Measurements from ENCODE around the gene TUBGCP2. TPM values are rescaled to one million over a fixed set of nuclear protein-coding genes. Genes with fewer than 3 reads are reported as not detected.

Gene TUBGCP2
- total RNA-seq, 1 donor from 2014 or later = 53.2 TPM

DNA sequence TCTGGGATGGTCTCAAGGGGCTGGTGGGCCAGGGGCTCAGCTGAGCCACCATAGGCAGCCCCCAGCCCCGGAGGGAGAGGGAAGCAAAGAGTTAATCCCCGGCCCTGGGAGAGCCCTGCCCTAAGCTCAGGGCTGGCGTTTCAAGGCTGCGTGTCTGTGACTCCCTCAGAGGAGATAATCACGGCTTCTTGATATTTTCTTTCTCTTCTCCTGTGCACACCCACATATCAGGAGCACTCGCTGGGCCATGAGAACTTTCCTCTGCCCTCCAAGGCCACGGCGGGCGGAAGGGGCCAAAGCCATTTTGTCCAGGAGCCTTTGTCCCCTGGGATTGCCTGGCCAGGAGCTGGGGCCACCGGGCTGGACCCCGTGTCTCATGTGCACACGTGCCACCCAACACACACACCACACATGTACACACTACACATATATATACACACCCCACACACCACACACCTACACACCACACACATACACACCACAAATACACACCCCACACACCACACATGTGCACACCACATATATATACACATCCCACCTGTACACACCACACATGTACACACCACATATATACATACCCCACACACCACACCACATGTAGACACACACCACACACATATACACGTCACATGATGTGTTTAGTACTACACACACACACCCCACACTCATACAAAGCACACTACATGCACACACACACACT is 54.1 kb downstream of the TUBGCP2 start:
- Mint-ChIP-seq H3K9me3 (ENCODE audit: low read depth) (no peaks in the 10 kb centered on the region), H3K27ac (ENCODE audit: unreplicated experiment) (no peak overlapping the region), H3K36me3 (ENCODE audit: low read depth) (no peaks in the 10 kb centered on the region), H3K4me1 (ENCODE audit: low read depth) (peaks cover 7% of the 10 kb centered on the region), H3K27me3 (ENCODE audit: low read depth) (peaks cover 15% of the 10 kb centered on the region), H3K4me3 (ENCODE audit: unreplicated experiment) (no peak overlapping the region)
- DNase-seq (ENCODE audit: low spot score) = no peak
- TF ChIP-seq, protein P1, sequence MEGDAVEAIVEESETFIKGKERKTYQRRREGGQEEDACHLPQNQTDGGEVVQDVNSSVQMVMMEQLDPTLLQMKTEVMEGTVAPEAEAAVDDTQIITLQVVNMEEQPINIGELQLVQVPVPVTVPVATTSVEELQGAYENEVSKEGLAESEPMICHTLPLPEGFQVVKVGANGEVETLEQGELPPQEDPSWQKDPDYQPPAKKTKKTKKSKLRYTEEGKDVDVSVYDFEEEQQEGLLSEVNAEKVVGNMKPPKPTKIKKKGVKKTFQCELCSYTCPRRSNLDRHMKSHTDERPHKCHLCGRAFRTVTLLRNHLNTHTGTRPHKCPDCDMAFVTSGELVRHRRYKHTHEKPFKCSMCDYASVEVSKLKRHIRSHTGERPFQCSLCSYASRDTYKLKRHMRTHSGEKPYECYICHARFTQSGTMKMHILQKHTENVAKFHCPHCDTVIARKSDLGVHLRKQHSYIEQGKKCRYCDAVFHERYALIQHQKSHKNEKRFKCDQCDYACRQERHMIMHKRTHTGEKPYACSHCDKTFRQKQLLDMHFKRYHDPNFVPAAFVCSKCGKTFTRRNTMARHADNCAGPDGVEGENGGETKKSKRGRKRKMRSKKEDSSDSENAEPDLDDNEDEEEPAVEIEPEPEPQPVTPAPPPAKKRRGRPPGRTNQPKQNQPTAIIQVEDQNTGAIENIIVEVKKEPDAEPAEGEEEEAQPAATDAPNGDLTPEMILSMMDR (IDR thresholded peaks at IDR 0.05) = no peak

DNA sequence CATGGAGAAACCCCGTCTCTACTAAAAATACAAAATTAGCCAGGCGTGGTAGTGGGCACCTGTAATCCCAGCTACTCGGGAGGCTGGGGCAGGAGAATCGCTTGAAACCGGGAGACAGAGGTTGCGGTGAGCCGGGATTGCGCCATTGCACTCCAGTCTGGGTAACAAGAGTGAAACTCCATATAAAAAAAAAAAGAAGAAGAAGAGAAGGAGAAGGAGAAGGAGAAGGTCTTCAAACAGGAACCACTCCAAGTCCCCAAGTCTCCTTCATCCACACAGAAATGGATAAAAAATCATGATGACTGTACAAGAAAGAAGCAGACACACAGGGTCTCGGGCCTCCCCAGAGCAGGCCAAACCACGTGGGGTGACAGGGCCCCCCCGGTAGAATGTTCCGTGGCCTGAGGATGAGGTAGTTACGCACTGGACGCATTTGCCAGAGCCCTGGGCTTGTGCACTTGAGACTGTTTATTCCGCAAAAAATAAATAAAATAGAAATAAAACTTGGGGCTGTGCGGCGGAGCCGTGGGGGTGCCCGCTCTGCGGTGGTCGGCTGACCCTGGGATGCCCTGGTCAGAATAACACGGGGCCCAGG is 55.2 kb downstream of the TUBGCP2 start:
- H3K27me3 Mint-ChIP-seq (ENCODE audit: low read depth) = peaks cover 18% of the 10 kb centered on the region
- TF ChIP-seq, protein P1 (IDR thresholded peaks at IDR 0.05) = no peak
- no peaks in the 10 kb centered on the region for H3K36me3 Mint-ChIP-seq (ENCODE audit: low read depth)
- DNase-seq (ENCODE audit: low spot score) = no peak
- H3K4me1 Mint-ChIP-seq (ENCODE audit: low read depth) = no peaks in the 10 kb centered on the region
- no peak overlapping the region for H3K4me3 Mint-ChIP-seq (ENCODE audit: unreplicated experiment)
- no peak overlapping the region for H3K27ac Mint-ChIP-seq (ENCODE audit: unreplicated experiment)
- no peaks in the 10 kb centered on the region for H3K9me3 Mint-ChIP-seq (ENCODE audit: low read depth)

DNA sequence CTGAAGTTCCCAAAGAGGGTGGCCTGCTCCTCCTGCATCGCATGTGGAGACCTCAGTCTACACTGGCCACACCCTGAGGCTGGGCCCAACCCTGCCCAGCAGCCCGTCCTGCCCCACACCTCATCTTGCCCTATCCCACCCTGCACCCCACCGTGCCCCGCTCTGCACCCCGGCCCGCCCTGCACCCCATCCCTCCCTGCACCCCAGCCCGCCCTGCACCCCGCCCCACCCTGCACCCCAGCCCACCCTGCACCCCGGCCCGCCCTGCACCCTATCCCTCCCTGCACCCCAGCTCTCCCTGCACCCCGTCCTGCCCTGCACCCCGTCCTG is 56.5 kb downstream of the TUBGCP2 start:
- Mint-ChIP-seq H3K4me3 (ENCODE audit: unreplicated experiment) (no peak overlapping the region), H3K9me3 (ENCODE audit: low read depth) (no peaks in the 10 kb centered on the region), H3K36me3 (ENCODE audit: low read depth) (no peaks in the 10 kb centered on the region), H3K27me3 (ENCODE audit: low read depth) (peaks cover 19% of the 10 kb centered on the region), H3K4me1 (ENCODE audit: low read depth) (no peaks in the 10 kb centered on the region), H3K27ac (ENCODE audit: unreplicated experiment) (no peak overlapping the region)
- TF ChIP-seq, protein P1 (IDR thresholded peaks at IDR 0.05) = no peak
- DNase-seq (ENCODE audit: low spot score) = no peak

DNA sequence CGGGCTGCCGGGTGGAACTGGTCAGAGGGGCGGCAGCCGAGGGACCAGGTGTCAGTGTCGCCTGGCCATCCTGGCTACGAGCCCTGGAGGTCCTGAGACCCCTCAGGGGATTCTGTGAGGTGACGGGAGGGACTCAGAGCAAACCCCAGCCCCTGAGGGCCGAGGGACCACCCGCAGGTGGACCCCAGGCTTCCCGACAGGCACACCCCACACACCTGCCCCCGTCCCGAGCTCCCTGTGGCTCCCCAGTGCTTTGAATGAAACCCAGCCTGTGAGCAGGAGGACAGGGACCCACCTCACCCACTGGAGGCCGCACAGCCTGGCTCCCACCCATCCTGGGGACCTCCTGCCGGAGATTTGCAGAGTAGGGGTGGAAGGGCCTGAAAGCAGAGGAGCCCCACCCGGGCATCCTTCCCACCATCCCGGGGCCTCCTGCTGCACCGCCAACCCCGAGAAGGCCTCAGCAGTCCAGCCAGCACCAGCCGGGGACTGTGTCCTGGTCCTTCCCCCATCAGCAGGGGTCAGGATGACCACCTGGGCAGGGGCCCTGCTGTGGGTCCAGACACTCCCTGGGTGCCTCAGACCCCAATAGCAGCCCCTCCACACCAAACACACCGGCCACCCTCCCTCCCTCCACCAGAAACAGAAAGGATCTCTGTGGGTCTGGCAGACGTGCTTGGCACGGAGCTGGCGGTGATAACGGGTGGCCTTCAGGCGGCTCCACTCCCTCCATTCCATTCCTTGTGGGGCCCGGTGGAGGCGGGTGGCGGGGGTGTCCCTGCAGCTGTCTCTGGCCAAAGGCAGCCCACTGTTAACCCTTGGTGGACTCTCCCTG is 57.1 kb downstream of the TUBGCP2 start:
- no peak overlapping the region for H3K27ac Mint-ChIP-seq (ENCODE audit: unreplicated experiment)
- H3K4me3 Mint-ChIP-seq (ENCODE audit: unreplicated experiment) = no peak overlapping the region
- peaks cover 21% of the 10 kb centered on the region for H3K27me3 Mint-ChIP-seq (ENCODE audit: low read depth)
- DNase-seq (ENCODE audit: low spot score) = no peak
- TF ChIP-seq, protein P1 (IDR thresholded peaks at IDR 0.05) = no peak
- H3K36me3 Mint-ChIP-seq (ENCODE audit: low read depth) = no peaks in the 10 kb centered on the region
- no peaks in the 10 kb centered on the region for H3K4me1 Mint-ChIP-seq (ENCODE audit: low read depth)
- H3K9me3 Mint-ChIP-seq (ENCODE audit: low read depth) = no peaks in the 10 kb centered on the region

DNA sequence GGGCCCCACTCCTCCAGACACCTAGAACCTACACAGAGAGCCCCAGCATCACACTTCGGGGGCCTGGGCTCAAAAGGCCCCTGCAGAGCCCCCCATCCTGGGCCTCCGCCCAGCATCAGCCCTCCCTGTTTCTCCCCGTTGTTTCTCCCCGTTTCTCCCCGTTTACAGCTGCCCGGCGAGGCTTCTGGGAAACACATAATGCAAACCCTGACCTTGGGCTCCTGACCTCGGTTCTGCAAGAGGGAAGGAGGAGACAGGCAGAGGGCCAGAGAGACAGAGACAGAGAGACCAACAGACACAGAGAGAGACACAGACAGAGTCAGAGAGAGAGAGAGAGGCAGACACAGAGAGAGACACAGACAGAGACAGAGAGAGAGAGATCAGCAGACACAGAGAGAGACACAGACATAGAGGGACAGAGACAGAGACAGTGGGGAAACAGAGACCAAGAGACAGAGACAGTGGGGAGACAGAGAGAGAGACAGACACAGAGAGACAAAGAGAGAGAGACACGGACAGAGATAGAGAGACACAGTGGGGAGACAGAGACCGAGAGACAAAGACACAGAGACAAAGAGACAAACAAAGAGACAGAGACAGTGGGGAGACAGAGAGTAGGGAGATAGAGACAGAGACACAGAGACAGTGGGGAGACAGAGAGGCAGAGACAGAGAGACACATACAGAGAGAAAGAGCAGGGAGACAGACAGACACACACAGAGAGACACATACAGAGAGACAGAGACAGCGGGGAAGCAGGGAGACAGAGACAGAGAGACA is 58.5 kb downstream of the TUBGCP2 start:
- no peaks in the 10 kb centered on the region for H3K9me3 Mint-ChIP-seq (ENCODE audit: low read depth)
- no peak overlapping the region for H3K27ac Mint-ChIP-seq (ENCODE audit: unreplicated experiment)
- H3K27me3 Mint-ChIP-seq (ENCODE audit: low read depth) = peaks cover 24% of the 10 kb centered on the region
- no peak for DNase-seq (ENCODE audit: low spot score)
- no peak overlapping the region for H3K4me3 Mint-ChIP-seq (ENCODE audit: unreplicated experiment)
- H3K36me3 Mint-ChIP-seq (ENCODE audit: low read depth) = no peaks in the 10 kb centered on the region
- TF ChIP-seq, protein P1 (IDR thresholded peaks at IDR 0.05) = no peak
- H3K4me1 Mint-ChIP-seq (ENCODE audit: low read depth) = no peaks in the 10 kb centered on the region

All from chondrocyte (in vitro differentiated cells).